NCI-H2196 (cell line): ENCODE measurements around the gene ACADS.
"Not testable (repeated sequence)": the region's sequence is repeated elsewhere in the genome, so short reads cannot be mapped to it uniquely, and the experiment has no call there.

Source experiments
- DNase-seq: peaks from one replicate; lab custom pipeline; 2025; ENCODE audit not compliant: unreplicated experiment; lab: John Stamatoyannopoulos, UW

The ACADS gene

DNA sequence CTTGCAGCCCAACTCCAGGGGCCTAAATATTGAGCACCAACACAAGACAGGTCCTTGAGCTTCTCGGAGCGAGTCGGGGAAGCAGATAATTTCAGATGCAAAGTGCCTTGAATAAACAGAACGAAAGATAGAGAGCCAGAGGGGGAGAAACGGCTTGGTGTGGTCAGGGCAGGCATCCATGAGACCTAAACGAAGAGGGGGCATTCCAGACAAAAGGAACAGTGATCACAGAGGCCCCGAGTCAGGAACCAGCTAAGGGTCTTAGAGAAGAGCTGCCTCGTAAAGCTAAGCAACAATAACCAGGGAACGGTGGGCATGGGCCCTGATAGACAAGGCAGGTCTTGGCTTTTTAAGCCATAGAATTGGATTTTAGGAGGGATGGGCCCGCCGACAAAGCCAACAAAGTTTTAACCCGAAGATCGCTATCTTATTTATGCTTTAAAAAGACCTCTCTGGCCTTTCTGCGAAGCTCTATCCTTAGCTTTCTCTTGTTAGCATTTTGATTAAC is 421 bp upstream of the ACADS start:
- DNase-seq: no peak

GRCh38 chr12:120726510-120726793 is 826 bp downstream of the ACADS start:
- DNase-seq: no peak

DNA sequence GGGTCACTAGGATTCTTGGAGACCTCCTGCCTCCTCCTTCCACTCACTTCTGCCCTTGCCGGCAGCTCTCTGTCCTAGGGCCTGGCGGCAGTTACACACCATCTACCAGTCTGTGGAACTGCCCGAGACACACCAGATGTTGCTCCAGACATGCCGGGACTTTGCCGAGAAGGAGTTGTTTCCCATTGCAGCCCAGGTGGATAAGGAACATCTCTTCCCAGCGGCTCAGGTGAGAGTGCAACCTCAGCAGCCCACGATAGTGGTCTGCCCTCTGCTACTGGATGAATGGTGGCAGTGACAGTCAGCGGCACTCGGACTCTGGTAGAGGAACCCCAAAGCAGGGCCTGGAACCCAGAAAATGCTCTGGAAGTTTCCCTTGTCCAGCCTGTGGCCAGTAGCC is 1.3 kb downstream of the ACADS start:
- DNase-seq: no peak

DNA sequence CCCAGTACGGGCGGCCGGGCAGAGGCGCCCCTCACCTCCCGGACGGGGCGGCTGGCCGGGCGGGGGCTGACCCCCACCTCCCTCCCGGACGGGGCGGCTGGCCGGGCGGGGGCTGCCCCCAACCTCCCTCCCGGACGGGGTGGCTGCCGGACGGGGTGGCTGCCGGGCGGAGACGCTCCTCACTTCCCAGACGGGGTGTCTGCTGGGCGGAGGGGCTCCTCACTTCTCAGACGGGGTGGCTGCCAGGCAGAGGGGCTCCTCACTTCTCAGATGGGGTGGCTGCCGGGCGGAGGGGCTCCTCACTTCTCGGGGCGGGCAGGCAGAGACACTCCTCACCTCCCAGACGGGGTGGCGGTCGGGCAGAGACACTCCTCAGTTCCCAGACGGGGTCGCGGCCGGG is 6.6 kb downstream of the ACADS start:
- DNase-seq: not testable (repeated sequence)

DNA sequence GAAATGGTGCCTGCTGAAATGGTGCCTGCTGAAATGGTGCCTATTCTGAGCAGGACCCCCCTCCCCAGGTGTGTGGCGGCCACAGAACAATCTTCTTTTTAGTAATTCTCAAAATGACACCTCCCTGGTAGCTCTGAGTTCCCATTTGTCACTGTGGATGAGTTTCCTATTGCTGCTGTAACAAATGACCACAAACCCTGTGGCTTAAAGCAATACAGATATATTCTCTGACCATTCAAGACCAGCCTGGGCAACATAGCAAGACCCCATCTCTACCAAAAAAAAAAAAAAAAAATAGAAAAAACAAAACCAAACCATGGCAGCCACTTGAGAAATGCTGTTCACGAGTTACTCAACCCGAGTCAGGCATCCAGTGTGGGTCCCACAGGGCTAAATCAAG is 7.9 kb downstream of the ACADS start:
- no peak for DNase-seq

DNA sequence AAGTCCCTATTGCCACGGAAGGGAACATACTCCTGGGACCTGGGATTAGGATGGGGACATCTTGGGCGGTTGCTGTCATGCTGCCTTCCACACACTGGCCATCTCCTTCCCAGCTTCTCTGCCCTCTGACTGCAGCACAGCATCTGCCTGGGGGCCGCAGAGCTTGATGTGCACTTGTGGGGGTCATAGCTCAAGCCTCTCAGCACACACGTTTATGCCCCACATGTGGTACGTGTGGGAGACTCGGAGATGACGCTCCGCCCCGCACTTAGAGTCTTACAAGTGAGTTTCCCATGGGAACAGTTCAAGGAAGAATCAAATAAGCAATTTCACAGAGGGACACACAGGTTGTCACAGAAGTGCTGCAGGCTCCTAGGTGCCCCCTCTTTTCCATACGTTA is 8.6 kb downstream of the ACADS start:
- no peak for DNase-seq

GRCh38 chr12:120735181-120735580 is 9.6 kb downstream of the ACADS start:
- no peak for DNase-seq

DNA sequence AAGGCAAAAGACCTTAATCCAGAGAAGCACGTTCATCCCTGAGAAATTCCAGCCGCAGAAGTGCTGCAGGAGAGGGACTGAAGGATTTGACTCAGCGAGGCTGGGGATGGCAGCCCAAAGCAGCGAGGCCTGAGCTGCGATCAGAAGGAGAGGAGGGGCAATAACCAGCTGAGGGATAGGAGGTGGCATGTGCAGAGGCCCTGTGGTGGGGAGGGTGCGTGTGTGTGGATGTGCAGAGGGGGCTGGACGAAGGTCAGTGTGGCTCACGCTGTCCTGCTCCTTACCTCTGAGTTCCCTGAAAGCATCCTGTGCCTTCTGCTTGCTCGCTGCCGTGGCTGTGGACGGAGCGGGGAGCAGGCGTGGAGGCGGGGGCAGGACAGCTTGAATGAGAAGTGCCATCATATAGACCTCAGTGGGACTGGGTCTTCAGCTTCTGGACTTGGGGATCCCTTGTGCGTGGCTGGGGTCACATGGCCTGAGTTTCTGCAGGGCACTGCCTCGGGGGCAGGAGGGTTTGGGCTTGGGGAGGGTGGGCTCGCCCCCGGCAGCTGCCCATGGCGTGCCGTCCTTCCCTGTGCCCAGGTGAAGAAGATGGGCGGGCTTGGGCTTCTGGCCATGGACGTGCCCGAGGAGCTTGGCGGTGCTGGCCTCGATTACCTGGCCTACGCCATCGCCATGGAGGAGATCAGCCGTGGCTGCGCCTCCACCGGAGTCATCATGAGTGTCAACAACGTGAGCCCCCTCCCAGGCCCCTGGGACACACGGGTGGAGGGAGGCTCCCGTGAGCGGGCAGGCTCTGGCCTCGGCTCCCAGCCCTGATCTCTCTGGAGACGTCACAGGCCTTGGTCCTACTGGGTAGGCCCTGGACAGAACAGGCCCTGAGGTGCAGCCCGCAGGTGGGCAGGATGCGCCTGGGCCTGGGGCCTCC is 11.0 kb downstream of the ACADS start:
- DNase-seq: no peak

DNA sequence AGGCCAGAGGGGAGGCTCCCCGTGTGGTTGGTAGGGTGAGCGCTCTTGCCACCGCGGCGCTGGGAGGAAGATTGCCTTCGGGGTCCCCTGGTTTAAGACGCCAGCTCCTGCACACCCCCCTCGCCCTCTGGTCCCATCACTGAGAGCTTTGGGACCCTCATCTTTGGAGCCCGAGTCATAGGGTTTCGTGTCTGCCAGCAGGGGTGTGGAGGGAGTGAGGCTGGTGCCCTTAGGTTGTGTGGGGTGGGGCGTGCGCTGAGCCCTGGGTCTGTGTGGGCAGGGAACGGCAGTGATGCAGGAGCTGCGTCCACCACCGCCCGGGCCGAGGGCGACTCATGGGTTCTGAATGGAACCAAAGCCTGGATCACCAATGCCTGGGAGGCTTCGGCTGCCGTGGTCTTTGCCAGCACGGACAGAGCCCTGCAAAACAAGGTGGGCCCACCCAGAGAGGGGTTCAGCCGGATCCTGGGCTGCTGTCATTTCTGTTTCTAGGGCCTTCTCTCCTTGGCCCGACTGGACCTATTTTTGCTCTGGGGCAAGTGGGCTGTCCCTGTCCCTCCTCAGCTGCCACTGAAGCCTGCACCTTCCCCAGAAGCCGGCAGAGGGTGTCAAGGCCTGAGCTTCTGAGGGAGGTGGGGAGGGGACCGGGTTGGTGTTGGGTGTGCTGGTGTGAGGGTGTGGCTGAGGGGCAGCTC is 12.1 kb downstream of the ACADS start:
- no peak for DNase-seq

- DNase-seq: no peak
These were observed 12.8 kb downstream of the ACADS start for GRCh38 chr12:120738252-120739030.

- DNase-seq: no peak
These were observed 13.6 kb downstream of the ACADS start for GRCh38 chr12:120739031-120739762.

DNA sequence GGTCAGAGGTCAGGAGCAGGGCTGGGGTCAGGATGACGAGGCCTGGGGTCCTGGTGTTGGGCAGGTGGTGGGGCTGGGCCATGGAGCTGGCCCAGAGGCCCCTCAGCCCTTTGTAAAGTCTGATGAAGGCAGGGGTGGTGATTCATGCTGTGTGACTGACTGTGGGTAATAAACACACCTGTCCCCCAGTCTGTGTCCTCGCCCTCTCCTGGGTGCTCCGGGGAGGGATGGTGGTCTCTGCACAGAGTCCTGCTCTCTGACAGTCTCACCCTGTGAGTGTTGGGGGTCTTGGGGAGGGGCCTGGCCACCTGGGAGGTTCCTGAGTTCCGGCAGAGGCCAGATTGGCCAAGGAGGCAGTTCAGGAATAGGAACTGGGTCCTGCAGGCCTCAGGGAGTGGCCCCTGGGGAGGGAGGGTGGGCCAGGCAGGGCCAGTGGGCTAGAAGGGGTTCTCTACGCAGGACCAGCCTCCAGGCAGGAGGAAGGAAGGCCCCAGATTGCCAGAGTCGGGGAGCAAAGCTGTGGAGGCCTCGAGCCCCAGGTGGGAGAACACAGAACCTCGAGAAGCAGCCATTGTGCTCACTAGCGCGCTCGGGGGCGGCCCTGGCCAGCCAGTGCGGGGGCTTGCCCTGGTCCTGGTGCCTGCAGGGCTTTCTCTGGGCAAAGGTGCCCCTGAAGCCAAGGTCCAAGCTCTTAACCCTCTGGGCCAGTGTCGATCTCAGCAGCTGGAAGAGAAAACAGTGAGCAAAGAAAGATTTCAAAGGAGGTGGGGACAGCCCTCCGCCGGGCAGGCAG is 14.4 kb downstream of the ACADS start:
- DNase-seq: no peak

- no peak for DNase-seq
These were observed 15.2 kb downstream of the ACADS start for GRCh38 chr12:120740871-120741270.

- no peak for DNase-seq
These were observed 16.1 kb downstream of the ACADS start for GRCh38 chr12:120741476-120742421.

- DNase-seq: no peak
These were observed 19.4 kb downstream of the ACADS start for GRCh38 chr12:120744922-120745493.

DNA sequence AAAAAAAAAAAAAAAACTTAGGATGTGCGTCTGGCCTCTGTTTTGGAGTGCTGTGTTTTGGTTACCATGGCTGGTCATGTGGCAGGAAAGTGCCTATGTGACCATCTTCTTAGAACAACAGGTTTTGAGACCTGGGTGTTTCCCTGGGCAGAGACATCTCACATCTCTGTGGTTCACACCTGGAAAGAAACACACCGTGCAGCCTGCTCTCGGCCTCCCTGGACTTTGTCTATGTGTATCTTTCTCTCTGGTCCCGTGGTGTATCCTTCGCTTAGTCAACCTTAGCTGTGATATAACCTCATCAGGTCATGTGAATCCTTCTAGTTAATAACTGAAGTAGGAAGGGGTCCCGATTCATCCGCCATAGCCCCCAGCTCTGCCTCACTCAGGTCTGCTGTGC is 22.6 kb downstream of the ACADS start:
- DNase-seq: no peak

GRCh38 chr12:120749256-120749655 is 23.6 kb downstream of the ACADS start:
- no peak for DNase-seq

DNA sequence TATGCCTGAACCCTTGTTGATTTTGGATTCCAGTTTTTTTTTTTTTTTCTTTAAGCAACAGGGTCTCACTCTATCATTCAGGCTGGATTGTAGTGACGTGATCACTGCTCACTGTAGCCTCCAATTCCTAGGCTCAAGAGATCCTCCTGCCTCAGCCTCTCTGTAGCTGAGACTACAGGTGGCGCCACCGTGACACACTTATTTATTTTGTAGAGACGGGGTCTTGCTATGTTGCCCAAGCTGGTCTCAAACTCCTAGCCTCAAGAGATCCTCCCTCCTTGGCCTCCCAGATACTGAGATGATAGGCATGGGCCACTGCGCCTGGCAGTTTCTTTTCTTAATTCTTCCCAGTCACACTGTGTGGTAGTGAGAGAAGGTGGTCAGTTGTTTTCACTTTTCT is 25.2 kb downstream of the ACADS start:
- DNase-seq: no peak

GRCh38 chr12:120751389-120751788 is 25.8 kb downstream of the ACADS start:
- DNase-seq: no peak
